HG03457 (cell line): ENCODE data around the gene MOBP.
A peak's percentile ranks its signal among the peaks of the same experiment; 100 is the strongest.
"Not testable (repeated sequence)": the region's sequence is repeated elsewhere in the genome, so short reads cannot be mapped to it uniquely, and the experiment has no call there.

Experiments
- ATAC-seq: cut with Tn5 transposase; IDR thresholded peaks from one replicate; pipeline ENCODE4 v1.9.1; 2021; ENCODE audit warnings: moderate number of reproducible peaks; ENCODE audit not compliant: unreplicated experiment

Gene MOBP

DNA sequence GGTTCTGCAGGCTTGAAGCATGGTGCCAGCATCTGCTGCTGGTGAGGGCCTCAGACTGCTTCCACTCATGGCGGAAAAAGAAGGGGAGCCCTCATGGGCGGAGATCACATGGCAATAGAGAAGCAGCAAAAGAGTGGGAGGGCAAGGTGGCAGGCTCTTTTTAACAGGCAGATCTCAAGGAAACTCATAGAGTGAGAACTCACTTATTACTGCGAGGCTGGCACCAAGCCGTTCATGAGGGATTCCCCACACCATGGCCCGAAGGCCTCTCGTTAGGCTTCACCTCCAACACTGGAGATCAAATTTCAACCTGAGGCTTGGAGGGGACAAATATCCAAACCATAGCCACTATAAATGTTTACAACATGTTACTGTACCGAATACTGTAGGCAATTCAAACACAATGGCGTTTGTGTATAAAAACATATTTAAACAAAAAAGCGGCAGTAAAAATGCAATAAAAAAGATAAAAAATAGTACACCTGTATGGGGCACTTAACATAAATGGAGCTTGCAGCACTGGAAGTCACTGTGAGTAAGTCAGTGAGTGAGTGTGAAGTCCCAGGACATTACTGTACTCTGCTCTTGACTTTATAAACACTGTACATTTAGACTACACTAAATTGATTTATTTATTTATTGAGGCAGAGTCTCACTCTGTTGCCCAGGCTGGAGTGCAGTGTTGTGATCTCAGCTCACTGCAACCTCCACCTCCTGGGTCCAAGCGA, 18.8 kb upstream of the MOBP start:
- no peak for ATAC-seq

DNA sequence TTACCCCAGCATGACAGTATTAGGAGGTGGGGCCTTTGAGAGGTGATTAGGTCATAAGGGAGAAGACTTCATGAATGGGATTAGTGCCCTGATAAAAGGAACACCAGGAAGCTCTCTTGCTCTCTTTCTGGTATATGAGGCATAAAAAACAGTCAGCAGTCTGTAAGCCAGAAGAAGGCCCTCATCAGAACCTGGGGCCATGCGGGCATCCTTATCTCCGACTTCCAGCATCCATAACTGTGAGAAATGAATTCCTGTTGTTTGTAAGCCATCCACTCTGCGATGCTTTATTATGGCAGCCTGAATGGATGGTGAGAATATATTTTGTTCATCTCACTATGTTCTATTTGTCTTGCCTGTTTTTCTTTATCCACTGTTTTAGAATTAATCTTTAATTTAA, 17.7 kb upstream of the MOBP start:
- no peak for ATAC-seq

DNA sequence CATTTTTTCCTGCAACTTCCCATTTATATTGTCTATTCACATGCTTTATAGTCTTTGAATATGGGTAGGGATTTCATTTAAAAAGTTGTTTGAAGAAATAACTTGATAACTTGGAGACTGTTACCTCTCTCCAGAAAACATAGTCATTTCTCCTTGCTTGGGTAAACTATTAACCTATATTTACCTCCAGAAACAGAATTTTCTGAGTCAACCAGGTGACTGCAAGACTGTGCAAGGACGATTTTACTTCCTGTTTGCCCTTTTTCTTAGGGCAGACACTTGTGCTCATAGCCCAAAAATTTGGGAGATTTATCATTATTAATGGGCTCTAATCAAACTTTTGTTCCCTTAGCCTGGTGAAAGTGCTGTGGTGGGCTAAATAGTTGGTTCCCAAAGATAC, 14.3 kb upstream of the MOBP start:
- ATAC-seq = peak; percentile 82

DNA sequence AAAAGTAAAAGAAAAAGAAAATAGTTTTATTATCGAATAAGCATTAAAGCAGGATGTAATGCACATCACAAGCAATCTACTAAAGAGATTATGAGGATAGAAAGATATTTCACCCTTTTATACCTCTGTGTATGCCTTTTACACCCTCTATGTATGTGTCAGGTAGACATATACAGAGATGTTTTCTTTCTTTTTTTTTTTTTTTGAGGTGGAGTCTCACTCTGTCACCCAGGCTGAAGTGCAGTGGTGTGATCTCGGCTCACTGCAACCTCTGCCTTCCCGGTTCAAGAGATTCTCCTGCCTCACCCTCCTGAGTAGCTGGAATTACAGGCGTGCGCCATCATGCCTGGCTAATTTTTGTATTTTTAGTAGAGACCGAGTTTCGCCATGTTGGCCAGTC, 13.6 kb upstream of the MOBP start:
- not testable (repeated sequence) for ATAC-seq

DNA sequence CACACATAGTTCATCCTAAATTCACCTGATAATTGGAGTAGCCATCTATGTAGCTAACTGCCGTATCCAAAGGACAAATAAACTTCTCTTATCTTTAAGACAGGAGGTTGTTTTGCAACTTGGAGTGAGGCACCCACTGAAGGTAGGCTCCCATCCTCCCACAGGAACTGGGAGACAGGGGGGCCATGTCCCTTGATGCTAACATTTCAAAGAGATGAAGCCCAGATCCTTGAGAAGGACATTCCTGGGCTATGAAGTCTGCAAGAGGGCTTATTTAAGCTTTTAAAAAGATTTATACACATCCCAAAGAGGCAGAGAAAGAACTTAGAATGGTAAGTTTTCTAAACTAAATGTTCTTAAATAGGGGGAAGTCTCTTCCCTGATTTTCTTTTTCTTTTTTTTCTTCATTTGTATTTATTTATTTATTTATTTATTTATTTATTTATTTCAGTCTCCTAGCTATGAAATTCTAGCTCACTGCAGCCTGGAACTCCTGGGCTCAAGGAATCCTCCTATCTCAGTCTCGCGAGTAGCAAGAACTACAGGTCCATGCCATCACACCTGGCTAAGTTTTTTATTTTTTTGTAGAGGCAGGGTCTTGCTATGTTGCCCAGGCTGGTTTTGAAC, 12.8 kb upstream of the MOBP start:
- ATAC-seq = no peak

DNA sequence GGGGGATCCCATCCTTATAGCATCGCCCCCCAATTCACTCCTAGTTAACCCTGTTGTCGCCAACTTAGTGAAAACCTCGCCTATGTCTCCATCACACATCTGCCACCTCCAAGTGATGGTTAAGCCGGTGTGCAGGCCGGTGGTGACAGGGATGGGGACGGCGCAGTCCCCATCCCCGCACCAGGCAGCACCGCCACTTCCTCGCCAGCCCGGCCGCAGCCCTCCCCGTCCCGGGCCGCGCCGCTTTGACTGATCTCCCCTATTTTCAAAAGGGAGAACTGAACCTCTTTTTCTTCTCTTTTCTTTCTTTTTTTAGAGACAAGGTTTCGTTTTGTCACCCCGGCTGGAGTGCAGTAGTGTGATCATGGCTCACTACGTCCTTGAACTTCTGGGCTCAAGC, 11.3 kb upstream of the MOBP start:
- ATAC-seq = no peak

DNA sequence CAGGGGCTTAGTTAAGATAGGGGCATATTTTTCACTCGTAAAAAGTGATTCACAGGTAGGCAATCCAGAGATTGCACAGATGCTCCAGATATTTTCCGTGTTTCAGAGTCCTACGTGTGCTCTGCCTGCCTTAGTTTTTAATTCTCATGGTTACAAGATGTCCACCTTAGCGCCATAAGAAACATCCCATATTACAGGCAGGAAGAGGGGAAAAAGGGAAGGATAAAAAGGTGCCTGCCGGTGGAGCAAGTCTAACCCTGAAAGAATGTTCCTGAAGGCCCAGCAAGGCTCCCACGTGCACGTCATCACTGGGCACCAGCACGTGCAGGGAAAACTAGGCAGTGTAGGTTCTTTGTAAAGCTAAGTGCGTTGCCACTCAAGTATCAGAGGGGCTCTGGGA, 10.1 kb upstream of the MOBP start:
- no peak for ATAC-seq

DNA sequence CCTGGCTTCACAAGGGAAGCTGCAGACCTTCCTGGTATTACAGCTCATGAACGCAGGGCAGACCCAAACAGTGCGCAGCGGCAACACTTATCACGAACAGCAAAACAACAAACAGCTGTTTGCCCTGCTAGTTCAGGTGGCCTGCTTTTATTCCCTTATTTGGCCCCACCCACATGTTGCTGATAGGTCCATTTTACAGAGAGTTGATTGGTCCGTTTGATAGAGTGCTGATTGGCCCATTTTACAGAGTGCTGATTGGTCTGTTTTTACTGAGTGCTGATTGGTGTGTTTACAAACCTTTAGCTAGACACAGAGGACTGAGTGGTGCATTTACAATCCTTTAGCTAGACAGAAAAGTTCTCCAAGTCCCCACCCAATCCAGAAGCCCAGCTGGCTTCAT, 8.9 kb upstream of the MOBP start:
- not testable (repeated sequence) for ATAC-seq

DNA sequence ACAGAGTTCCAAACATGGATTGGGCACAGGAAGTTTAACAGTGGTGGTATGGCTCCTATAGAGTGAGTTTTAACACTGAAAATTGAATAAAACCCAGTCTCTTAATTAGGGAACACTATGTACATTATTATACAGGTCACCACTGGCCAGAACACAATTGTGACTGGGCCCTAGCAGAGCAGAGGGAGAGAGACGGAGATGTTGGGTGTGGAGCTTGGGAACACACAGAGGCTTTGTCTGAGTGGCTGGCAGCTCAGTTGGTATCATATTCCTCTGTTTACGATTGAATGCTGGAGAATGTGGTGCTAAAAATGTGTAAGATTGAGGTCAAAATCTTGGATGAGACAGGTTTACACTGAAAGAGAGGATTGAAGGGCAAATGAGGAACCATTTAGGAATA, 6.8 kb upstream of the MOBP start:
- ATAC-seq = no peak

DNA sequence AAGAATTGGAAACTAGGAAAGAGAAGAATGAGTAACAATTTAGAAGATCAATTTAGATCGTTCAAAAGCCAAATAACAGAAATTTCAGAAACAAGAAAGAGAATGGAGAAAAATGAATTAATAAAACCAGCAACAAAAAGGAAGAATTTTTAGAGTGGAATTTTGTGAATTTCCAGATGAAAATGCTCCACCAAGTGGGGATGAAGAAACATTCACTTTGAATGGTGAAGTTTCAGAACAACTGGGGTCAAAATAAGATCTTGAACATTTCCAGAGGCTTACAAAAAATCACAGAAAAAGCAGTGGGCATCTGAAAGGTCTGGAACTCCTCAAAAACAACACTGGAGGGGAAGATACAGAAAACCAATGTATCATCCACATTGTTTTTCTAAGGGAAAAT, 4.2 kb upstream of the MOBP start:
- no peak for ATAC-seq

DNA sequence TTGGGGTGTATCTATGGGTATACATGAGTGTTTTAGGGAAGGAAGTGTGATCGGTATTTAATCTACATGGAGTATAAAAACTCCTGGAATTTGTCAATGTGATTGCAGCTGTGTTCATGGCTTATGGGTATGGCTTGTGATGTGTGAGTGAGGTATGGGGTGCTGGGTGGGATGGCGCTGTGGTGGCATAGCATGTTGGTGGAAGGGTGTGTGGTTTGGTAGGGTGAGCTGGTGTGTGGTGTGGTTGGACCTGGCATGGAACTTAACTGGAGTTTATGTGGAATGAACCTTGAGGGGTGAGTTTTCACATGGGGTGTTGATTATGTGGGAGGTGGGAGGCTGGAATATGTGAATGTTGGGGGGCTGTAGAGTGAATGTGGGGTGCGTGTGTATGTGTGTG, 492 bp upstream of the MOBP start:
- ATAC-seq = no peak

DNA sequence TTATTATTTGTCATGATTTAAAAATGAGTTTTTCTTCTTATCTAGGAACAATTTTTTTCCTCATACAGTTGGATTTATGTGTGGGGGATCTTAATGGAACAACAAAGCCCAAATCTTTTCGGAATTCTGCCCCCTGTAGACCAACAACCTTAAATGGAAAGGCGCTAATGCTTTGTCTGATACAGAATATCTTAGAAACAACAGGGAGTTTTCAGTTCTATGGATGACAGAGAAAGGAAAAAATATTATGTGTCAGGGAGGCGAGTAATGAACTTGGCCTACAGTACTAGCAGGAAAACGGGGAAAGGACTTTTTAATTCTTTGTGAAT, 592 bp downstream of the MOBP start:
- no peak for ATAC-seq

DNA sequence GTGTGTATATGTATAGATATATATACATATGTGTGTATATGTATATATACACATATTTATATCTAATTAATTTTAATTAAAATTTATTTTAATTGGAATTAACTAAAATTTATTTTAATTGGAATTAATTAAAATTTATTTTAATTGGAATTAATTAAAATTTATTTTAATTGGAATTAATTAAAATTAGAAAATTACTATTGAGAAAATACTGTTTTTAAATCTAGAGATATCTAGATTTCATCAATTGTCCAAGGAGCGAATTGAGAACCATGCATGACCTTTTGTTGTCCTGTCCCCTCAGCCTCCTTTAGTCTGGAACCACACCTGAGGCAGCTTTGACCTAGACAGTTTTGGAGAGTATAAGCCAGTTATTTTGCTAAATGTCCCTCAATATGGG, 1.8 kb downstream of the MOBP start:
- ATAC-seq = no peak

DNA sequence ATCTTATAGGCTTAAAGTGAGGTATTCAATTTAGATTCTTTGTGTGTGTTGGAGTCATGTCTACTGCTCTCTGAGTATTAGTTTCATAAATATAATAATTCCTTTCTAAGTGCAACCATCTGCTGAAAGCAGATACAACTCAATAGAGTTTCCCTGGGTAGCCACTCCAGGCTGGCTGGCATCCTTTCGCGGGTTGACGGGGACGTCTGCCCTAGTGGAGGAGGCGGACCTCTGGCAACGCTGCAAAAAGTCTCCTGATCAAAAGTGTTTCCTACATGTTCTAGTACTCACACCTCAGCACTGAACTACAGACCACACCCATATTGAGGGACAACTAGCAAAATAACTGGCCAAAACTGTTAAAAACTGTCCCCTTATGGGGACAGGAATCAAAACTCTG, 2.5 kb downstream of the MOBP start:
- ATAC-seq = no peak

DNA sequence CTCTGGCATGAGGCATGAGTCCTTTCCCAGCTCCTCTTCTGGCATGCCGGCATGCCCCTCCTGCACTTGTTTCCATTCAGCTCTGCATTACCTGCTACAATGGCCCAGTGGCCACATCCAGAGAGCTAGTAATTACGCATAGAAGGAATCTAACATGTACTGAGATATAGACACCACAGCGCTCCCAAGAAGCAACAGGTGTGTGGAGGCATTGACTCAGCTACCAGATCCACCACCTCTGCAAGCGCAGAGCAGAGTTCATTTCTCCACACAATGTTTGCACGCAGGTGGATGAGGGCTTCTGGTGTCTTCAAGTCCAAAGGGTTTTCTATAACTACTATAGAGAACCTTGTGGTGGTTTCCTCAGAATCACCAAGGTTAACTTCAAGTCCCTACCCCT, 4.2 kb downstream of the MOBP start:
- ATAC-seq = no peak

DNA sequence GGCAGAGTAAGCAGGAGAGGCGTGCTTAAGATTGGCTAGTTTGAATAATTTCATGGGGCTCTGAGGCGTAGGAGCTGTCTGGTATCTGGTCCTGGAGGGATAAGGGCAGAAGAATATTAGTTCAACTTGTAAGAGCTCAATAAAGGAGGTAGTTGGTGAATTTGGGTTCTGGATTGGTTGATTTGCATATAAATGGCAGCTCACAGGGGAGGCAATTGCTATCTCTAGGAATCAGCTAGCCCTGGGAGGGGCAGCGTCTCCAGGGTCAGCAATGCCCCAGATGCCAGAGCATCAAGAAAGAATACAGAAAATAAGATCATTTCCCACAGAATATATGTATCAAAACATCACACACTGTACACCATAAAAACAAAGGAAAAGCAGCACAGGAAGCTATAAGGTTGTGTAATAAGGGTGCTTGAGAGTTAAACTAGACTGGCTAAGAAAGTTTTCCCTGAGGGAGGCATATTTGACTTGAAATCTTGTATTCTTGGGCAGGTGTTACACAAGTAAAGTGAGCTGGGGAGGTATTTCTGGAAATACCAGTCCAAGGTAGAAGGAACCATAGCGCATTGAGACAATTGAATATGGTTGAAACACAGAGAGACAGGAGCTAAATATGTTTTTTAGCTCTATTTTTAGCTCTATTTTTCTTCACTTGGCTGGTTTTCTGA, 6.1 kb downstream of the MOBP start:
- no peak for ATAC-seq

DNA sequence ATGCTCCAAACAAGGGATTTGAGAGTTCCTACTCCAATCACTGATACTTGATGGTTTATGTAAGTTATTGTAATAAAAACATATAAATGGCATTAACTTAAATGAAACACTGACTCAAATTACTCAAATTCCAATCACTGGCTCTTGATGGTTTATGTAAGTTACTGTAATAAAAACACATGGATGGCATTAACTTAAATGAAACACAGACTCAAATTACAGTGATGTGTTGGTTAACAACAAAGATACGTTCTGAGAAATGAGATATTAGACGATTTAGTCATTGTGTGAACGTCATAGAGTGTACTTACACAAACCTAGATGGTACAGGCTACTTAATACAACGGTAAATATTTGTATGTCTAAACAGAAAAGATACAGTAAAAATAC, 6.6 kb downstream of the MOBP start:
- ATAC-seq = no peak

DNA sequence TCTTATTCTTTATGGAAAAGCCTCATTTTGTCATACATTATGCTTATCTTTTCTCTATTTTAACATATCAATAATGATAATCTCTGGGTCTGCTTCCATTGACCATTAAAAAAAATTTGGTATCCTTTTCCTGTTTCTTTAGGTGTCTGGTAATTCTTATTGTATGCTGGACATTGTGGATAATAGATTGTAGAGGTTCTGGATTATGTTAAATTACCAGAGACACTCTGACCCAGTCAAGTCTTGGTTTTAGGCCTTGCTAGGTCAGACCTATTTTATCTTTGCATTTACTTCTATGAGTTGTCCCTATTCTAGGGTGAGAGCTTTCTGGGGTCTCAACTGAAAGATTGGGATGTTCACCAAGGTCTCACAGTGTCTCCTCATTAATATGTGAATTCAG, 9.3 kb downstream of the MOBP start:
- ATAC-seq = no peak

DNA sequence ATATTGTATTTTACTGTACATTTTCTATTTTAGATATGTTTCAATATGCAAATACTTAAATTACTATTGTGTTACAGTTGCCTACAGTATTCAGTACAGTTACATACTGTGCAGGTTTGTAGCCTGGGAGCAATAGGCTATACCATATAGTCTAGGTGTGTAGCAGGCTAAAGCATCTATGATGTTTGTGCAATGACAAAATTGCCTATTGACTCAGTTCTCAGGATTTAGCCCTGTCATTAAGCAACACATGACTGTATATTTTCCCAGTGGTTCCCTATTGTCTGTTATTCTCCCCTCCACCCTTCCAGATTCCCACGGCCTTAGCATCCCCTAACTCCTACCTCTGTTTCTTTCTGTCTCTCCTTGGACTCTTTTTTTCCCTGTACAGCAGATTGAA, 10.7 kb downstream of the MOBP start:
- ATAC-seq = no peak

DNA sequence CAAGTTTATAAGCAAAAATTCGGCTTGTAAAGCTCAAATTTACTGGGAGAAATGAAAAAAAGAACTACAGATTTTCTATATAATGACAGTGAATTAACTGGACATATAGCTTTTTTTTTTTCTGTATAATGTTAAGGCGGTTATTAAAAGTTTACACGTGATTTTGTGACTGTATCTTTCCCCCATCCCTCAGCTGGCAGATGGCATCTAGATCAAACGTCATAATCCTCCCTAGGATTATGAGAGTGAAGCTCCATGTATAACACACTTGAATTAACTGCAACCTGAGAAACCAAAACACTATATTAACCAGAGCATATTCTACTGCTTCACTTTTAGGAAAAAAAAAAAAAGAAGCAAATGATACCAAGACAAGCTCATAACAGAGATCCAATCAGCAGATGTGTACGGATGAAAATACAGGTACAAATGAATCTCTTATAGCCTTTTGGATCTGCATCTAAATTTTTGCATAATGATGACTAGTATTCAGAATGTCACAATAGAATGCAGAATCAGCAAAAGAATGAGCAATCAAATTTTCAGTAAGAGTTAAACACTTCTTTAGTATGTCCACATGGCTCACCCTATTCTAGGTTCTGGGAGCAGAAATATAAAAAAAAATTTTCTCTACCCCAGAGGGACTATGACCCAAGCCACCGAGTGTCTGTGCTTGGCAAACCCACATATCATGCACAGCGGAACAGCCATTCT, 12.4 kb downstream of the MOBP start:
- ATAC-seq = no peak

DNA sequence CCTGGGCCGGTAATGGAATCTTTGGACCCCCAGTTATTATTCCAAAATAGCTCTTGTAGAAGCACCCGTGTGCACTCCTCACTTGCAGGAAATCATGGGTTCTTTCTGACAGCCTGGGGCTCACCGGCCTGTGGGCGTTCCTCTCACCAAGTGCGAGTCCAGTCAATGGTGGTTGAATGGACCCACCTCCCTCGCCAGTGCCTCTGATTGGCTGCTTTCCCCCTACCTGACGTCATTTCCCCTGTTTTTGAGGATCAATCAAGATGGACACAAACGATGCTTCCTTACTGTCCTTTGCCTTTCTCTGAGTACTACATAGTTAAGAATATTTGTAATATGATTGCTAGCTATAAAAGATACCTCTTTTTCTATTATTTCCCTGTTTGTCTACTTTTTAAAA, 18.1 kb downstream of the MOBP start:
- ATAC-seq = no peak

DNA sequence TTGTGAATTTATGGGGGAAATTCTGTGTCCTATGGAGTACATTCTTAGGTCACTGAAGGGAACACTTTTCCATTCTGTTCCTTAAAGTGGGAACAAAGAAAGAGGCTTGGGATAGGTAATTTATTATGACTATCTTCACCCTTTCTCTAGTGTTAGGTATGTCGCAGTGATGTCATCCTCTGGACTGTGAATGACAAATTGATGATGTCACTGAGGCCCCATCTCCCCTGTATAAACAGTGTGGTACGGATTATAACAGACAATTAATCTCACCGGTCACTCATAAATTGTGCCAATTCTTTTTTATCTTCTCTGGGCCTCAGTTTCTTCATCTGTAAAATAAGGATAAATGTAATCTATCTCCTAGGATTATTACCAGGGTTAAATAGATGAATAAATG, 23.5 kb downstream of the MOBP start:
- ATAC-seq = no peak
